ENCODE results near the gene AAGAB.

AAGAB gene

GRCh38 chr15:67186226-67186649 is 68.2 kb downstream of the AAGAB start:
- no peak for DNase-seq

GRCh38 chr15:67185621-67186225 is 68.7 kb downstream of the AAGAB start:
- peak; percentile 11 for DNase-seq

GRCh38 chr15:67185051-67185450 is 69.4 kb downstream of the AAGAB start:
- no peak for DNase-seq

GRCh38 chr15:67184208-67184925 is 70.1 kb downstream of the AAGAB start:
- no peak for DNase-seq

- no peak for DNase-seq
Observed at GRCh38 chr15:67183443-67184169, 70.9 kb downstream of the AAGAB start.

GRCh38 chr15:67181221-67181639 is 73.2 kb downstream of the AAGAB start:
- no peak for DNase-seq

- no peak for DNase-seq
Observed at GRCh38 chr15:67180514-67181191, 73.8 kb downstream of the AAGAB start.

- no peak for DNase-seq
Observed at GRCh38 chr15:67180035-67180434, 74.4 kb downstream of the AAGAB start.

- DNase-seq, result no peak
Observed at GRCh38 chr15:67179411-67179995, 75.0 kb downstream of the AAGAB start.

GRCh38 chr15:67178569-67179210 is 75.8 kb downstream of the AAGAB start:
- no peak for DNase-seq

GRCh38 chr15:67177752-67178151 is 76.7 kb downstream of the AAGAB start:
- no peak for DNase-seq

GRCh38 chr15:67176195-67176971 is 78.1 kb downstream of the AAGAB start:
- no peak for DNase-seq

GRCh38 chr15:67175643-67176071 is 78.8 kb downstream of the AAGAB start:
- no peak for DNase-seq

GRCh38 chr15:67174864-67175573 is 79.4 kb downstream of the AAGAB start:
- DNase-seq, result peak; percentile 30

- no peak for DNase-seq
Observed at GRCh38 chr15:67174446-67174845, 80.0 kb downstream of the AAGAB start.

- DNase-seq, result no peak
Observed at GRCh38 chr15:67173786-67174185, 80.7 kb downstream of the AAGAB start.

- DNase-seq, result no peak
Observed at GRCh38 chr15:67173005-67173404, 81.5 kb downstream of the AAGAB start.

- DNase-seq, result no peak
Observed at GRCh38 chr15:67172172-67172571, 82.3 kb downstream of the AAGAB start.

- no peak for DNase-seq
Observed at GRCh38 chr15:67171471-67171870, 83.0 kb downstream of the AAGAB start.

GRCh38 chr15:67170143-67170925 is 84.1 kb downstream of the AAGAB start:
- no peak for DNase-seq

Measured in stimulated activated naive CD4-positive, alpha-beta T cell treated with Interleukin-2 at 50 U/mL for 16 hours (primary cell).